K562 (cell line): ENCODE results near the gene SLC7A4. TPM values are rescaled to one million over a fixed set of nuclear protein-coding genes. Genes with fewer than 3 reads are reported as not detected.

Experiments used
- BRF1 ChIP-seq: IDR thresholded peaks from 3 replicates; pipeline ENCODE4 v1.6.1; 2011; ENCODE audit warnings: borderline replicate concordance, mild to moderate bottlenecking; ENCODE audit not compliant: insufficient read length; ENCODE audit errors: extremely low read depth
- CBFB ChIP-seq: sonication (generic); formaldehyde crosslinking; IDR thresholded peaks from 2 replicates; pipeline ENCODE4 v1.4.0; 2020; ENCODE audit warnings: mild to moderate bottlenecking, missing genetic modification reagents
- HNRNPK ChIP-seq: fragments of 200-400 bp; formaldehyde crosslinking; IDR thresholded peaks from one replicate; pipeline ENCODE4 v1.6.1; 2018; ENCODE audit warnings: mild to moderate bottlenecking, low read depth, low read length; ENCODE audit not compliant: poor library complexity, severe bottlenecking
- KAT8 ChIP-seq: fragments of 450-650 bp; IDR thresholded peaks from 2 replicates; pipeline ENCODE4 v1.6.1; 2016; ENCODE audit warnings: low read depth, mild to moderate bottlenecking
- KDM2B ChIP-seq: fragments of 250-450 bp; sonication (Bioruptor Pico); IDR thresholded peaks from 2 replicates; pipeline ENCODE4 v1.8.0; 2021; ENCODE audit warnings: mild to moderate bottlenecking, moderate library complexity
- KLF6 ChIP-seq: fragments of 250-450 bp; sonication (Bioruptor Pico); IDR thresholded peaks from 2 replicates; pipeline ENCODE4 v1.4.0; 2020; ENCODE audit warnings: mild to moderate bottlenecking, moderate library complexity, borderline replicate concordance
- L3MBTL2 ChIP-seq: fragments of 450-650 bp; IDR thresholded peaks from 2 replicates; pipeline ENCODE4 v1.6.1; 2016; ENCODE audit warnings: mild to moderate bottlenecking, moderate library complexity
- MTF1 ChIP-seq: fragments of 250-450 bp; sonication (Bioruptor Pico); IDR thresholded peaks from 2 replicates; pipeline ENCODE4 v1.9.0; 2021; ENCODE audit warnings: moderate library complexity, mild to moderate bottlenecking, inconsistent platforms, borderline replicate concordance
- PTRF ChIP-seq: fragments of 450-650 bp; IDR thresholded peaks from 2 replicates; pipeline ENCODE4 v1.6.1; 2016; ENCODE audit warnings: mild to moderate bottlenecking, missing genetic modification characterization, missing compliant biosample characterization
- RCOR1 ChIP-seq, 2 experiments: IDR thresholded peaks; 2 replicates each; pipeline ENCODE4 v1.6.1; 2012; ENCODE audit warnings: low read depth in 2 of 2, low read length in 2 of 2, borderline replicate concordance in 1 of 2, improper control_type of control experiment in 1 of 2
- SFPQ ChIP-seq: fragments of 200-400 bp; formaldehyde crosslinking; IDR thresholded peaks from 2 replicates; pipeline ENCODE4 v1.6.1; 2017; ENCODE audit warnings: mild to moderate bottlenecking, low read depth, low read length, moderate library complexity
- ZBTB43 ChIP-seq: sonication (generic); formaldehyde crosslinking; IDR thresholded peaks from 2 replicates; pipeline ENCODE4 v1.8.0; 2023; ENCODE audit warnings: mild to moderate bottlenecking, missing genetic modification reagents
- ZNF175 ChIP-seq: fragments of 200-800 bp; sonication (Bioruptor generic); IDR thresholded peaks from 2 replicates; pipeline ENCODE4 v1.6.1; 2016; ENCODE audit warnings: low read depth, mild to moderate bottlenecking, missing genetic modification characterization, missing compliant biosample characterization
- ZNF408 ChIP-seq: fragments of 250-450 bp; sonication (Bioruptor Pico); IDR thresholded peaks from 2 replicates; pipeline ENCODE4 v1.4.0; 2020; ENCODE audit warnings: low read depth, mild to moderate bottlenecking, moderate library complexity
- polyA plus RNA-seq, 8 experiments: library from polyadenylated mRNA; depleted of rRNA in 4 of 8; stranded (reverse) in 5 of 8; unstranded in 3 of 8; fragments of >200 nt; fragmentation: Nextera tagmentation in 2 of 8; fragmentation: Illumina TruSeq in 1 of 8; extraction: Ambion mirVana in 2 of 8; extraction: Trizol in 1 of 8; gene quantifications; 2 replicates each; pipeline versions ENCODE4 v1.2.1 to v1.2.3, GENCODE V29; 2011 to 2014; ENCODE audit warnings: inconsistent platforms in 1 of 8, missing spikeins in 1 of 8
- total RNA-seq, 7 experiments: library from RNA; depleted of rRNA in 6 of 7; stranded (reverse); fragments of >200 nt in 6 of 7; fragmentation: Illumina TruSeq in 2 of 7; extraction: Trizol in 2 of 7; gene quantifications; 2 replicates each; pipeline versions ENCODE4 v1.2.1 to v1.2.3, GENCODE V29; 2011 to 2021; ENCODE audit warnings: low replicate concordance in 1 of 7
- TF ChIP-seq, protein P1 (sequence below): fragments of 150-350 bp; IDR thresholded peaks from 2 replicates; pipeline ENCODE4 v1.6.1; 2014; ENCODE audit warnings: low read depth, mild to moderate bottlenecking, low read length, borderline replicate concordance
- TF ChIP-seq, protein P2 (sequence below): fragments of 250-450 bp; sonication (Bioruptor Pico); IDR thresholded peaks from 2 replicates; pipeline ENCODE4 v1.9.0; 2021; ENCODE audit warnings: mild to moderate bottlenecking, inconsistent platforms

SLC7A4 gene
- total and polyA plus RNA-seq, 9 of the 15 experiments (the other 6 are each of a cell fraction or from before 2014, with no cell fraction given), result not detected

DNA sequence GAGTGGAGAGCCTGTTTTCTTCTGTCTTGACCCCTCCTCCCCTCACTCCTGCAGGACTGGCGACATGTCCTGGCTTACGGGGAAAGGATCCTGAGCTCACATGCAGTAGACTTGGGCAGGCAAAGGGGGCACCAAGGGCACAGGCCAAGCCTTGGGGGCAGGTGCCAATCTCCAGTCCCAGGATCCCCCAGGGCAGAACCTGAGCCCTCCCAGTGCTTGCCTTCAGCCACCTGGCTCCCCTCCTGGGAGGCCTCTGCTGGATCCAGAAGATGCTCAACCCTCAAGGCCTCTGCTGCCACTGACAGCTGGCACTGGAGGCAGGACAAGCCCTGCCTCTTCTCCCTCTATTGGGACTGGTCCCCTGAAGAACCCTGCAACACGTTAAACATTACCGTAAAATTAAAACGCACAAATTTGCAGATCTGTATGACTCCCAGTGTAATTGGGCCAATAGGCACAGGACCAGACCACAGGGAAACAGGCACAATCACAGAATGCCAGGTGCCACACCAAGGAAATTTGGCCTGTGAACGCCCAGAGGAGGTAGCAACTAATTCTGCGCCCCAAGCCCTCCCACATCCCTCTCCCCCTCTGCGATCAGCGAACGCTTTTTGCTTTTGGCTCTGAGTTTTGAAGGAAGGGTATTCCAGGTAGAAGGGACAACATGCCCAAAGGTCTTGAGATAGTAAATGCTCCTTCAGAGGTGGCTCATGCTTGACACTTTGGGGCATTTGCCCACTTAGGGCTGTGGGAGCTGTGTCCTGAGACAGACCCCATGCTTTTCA, 51.2 kb downstream of the SLC7A4 start (continued):
- TF ChIP-seq CBFB (CRISPR knock-in tag) (no peak), ZNF408 (CRISPR knock-in tag) (0 out of 2 replicates have a peak, but pooled peaks have one; percentile 40), KDM2B (0 out of 2 replicates have a peak, but pooled peaks have one; percentile 32), KAT8 (no peak), SFPQ (no peak), RCOR1 (IDR thresholded peaks at IDR 0.05; ENCODE audit: borderline replicate concordance in 1 of 2, low read depth in 2 of 2, low read length in 2 of 2) (peak in 1 of 2 experiments; percentile 5; a peak in 1 of 4 replicates), L3MBTL2 (no peak), BRF1 (no peak), PTRF (tag) (no peak), ZNF175 (CRISPR knock-in tag) (no peak), HNRNPK (no peak), ZBTB43 (CRISPR knock-in tag) (no peak), KLF6 (peak; percentile 4; the same call in 1 of the 2 replicates), MTF1 (CRISPR knock-in tag) (peak; percentile 10; the same call in 1 of the 2 replicates)
- TF ChIP-seq, protein P1, sequence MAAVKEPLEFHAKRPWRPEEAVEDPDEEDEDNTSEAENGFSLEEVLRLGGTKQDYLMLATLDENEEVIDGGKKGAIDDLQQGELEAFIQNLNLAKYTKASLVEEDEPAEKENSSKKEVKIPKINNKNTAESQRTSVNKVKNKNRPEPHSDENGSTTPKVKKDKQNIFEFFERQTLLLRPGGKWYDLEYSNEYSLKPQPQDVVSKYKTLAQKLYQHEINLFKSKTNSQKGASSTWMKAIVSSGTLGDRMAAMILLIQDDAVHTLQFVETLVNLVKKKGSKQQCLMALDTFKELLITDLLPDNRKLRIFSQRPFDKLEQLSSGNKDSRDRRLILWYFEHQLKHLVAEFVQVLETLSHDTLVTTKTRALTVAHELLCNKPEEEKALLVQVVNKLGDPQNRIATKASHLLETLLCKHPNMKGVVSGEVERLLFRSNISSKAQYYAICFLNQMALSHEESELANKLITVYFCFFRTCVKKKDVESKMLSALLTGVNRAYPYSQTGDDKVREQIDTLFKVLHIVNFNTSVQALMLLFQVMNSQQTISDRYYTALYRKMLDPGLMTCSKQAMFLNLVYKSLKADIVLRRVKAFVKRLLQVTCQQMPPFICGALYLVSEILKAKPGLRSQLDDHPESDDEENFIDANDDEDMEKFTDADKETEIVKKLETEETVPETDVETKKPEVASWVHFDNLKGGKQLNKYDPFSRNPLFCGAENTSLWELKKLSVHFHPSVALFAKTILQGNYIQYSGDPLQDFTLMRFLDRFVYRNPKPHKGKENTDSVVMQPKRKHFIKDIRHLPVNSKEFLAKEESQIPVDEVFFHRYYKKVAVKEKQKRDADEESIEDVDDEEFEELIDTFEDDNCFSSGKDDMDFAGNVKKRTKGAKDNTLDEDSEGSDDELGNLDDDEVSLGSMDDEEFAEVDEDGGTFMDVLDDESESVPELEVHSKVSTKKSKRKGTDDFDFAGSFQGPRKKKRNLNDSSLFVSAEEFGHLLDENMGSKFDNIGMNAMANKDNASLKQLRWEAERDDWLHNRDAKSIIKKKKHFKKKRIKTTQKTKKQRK, result no peak
- TF ChIP-seq, protein P2, sequence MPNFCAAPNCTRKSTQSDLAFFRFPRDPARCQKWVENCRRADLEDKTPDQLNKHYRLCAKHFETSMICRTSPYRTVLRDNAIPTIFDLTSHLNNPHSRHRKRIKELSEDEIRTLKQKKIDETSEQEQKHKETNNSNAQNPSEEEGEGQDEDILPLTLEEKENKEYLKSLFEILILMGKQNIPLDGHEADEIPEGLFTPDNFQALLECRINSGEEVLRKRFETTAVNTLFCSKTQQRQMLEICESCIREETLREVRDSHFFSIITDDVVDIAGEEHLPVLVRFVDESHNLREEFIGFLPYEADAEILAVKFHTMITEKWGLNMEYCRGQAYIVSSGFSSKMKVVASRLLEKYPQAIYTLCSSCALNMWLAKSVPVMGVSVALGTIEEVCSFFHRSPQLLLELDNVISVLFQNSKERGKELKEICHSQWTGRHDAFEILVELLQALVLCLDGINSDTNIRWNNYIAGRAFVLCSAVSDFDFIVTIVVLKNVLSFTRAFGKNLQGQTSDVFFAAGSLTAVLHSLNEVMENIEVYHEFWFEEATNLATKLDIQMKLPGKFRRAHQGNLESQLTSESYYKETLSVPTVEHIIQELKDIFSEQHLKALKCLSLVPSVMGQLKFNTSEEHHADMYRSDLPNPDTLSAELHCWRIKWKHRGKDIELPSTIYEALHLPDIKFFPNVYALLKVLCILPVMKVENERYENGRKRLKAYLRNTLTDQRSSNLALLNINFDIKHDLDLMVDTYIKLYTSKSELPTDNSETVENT (CRISPR knock-in tag), result peak; percentile 2; the same call in 1 of the 2 replicates
